IMR-90 (cell line): ENCODE measurements around the gene PACSIN2. TPM values are rescaled to one million over a fixed set of nuclear protein-coding genes. Genes with fewer than 3 reads are reported as not detected.

ENCODE experiments used
- ATAC-seq: fragments of 200-7000 bp; cut with Tn5 transposase; 2 replicates; pipeline ENCODE4 v1.9.1; 2020; ENCODE audit warnings: low read depth, mild to moderate bottlenecking, moderate library complexity
- BruUV-seq: library from RNA; stranded (reverse); fragments of 400-500 nt; replicated peaks from 2 replicates; lab custom pipeline; 2021; lab: Mats Ljungman, UMichigan
- CTCF ChIA-PET: fragments of 300-600 bp; formaldehyde crosslinking; extraction: SDS; loops from one replicate; lab custom pipeline; 2021; ENCODE audit warnings: antibody characterized with exemption; lab: Yijun Ruan, JAX
- POLR2A ChIA-PET: fragments of 300-600 bp; sonication (Branson Sonifier 250); formaldehyde crosslinking; loops from one replicate; lab custom pipeline; 2022; ENCODE audit warnings: antibody characterized with exemption; ENCODE audit not compliant: unreplicated experiment; lab: Charles Lee
- DNase-seq: peaks from one replicate; pipeline ENCODE4 v3.0.0; 2013
- H2AFZ ChIP-seq: replicated peaks from 2 replicates; pipeline ENCODE3; 2013; ENCODE audit warnings: low read length, mild to moderate bottlenecking; ENCODE audit not compliant: poor library complexity
- H2AK5ac ChIP-seq: 2 replicates; pipeline ENCODE4 v1.6.1; 2013; ENCODE audit warnings: low read depth, low read length, inconsistent platforms
- H2AK9ac ChIP-seq: replicated peaks from 2 replicates; pipeline ENCODE3; 2013; ENCODE audit warnings: mild to moderate bottlenecking, low read depth, low read length, moderate library complexity; ENCODE audit not compliant: poor library complexity
- H2BK120ac ChIP-seq: 2 replicates; pipeline ENCODE4 v1.6.1; 2013; ENCODE audit warnings: low read depth, low read length, inconsistent platforms
- H2BK15ac ChIP-seq: 3 replicates; pipeline ENCODE4 v1.6.1; 2013; ENCODE audit warnings: low read depth, low read length, inconsistent platforms
- H2BK20ac ChIP-seq: 2 replicates; pipeline ENCODE4 v1.6.1; 2013; ENCODE audit warnings: low read depth, mild to moderate bottlenecking, inconsistent platforms, low read length, moderate library complexity
- H2BK5ac ChIP-seq: 2 replicates; pipeline ENCODE4 v1.6.1; 2013; ENCODE audit warnings: mild to moderate bottlenecking, low read depth, low read length, inconsistent platforms; ENCODE audit not compliant: poor library complexity, severe bottlenecking
- H3K14ac ChIP-seq: replicated peaks from 2 replicates; pipeline ENCODE4 v1.6.1; 2013; ENCODE audit warnings: low read depth, low read length, inconsistent platforms
- H3K18ac ChIP-seq: 2 replicates; pipeline ENCODE4 v1.6.1; 2013; ENCODE audit warnings: low read depth, low read length, control low read depth
- H3K23ac ChIP-seq: 2 replicates; pipeline ENCODE4 v1.6.1; 2013; ENCODE audit warnings: low read depth, low read length, inconsistent platforms
- H3K27ac ChIP-seq: 2 replicates; pipeline ENCODE4 v1.5.1; 2013; ENCODE audit warnings: mild to moderate bottlenecking, control low read depth, low read length; ENCODE audit not compliant: insufficient read depth
- H3K27me3 ChIP-seq: 2 replicates; pipeline ENCODE4 v1.6.1; 2013; ENCODE audit warnings: low read length; ENCODE audit not compliant: control insufficient read depth, insufficient read depth
- H3K36me3 ChIP-seq: 2 replicates; pipeline ENCODE4 v1.6.1; 2013; ENCODE audit warnings: low read length, mixed read lengths; ENCODE audit not compliant: control insufficient read depth, insufficient read depth
- H3K4ac ChIP-seq: 2 replicates; pipeline ENCODE4 v1.6.1; 2013; ENCODE audit warnings: low read depth, low read length, inconsistent platforms
- H3K4me1 ChIP-seq: 2 replicates; pipeline ENCODE4 v1.6.1; 2013; ENCODE audit warnings: low read length, mixed read lengths; ENCODE audit not compliant: control insufficient read depth, insufficient read depth
- H3K4me2 ChIP-seq: 2 replicates; pipeline ENCODE4 v1.6.1; 2013; ENCODE audit warnings: low read depth, mild to moderate bottlenecking, control low read depth, low read length, moderate library complexity
- H3K4me3 ChIP-seq: 2 replicates; pipeline ENCODE4 v1.5.1; 2013; ENCODE audit warnings: low read depth, mild to moderate bottlenecking, control low read depth, low read length, moderate library complexity; ENCODE audit not compliant: insufficient read depth
- H3K56ac ChIP-seq: 2 replicates; pipeline ENCODE4 v1.6.1; 2013; ENCODE audit warnings: low read length, inconsistent platforms; ENCODE audit not compliant: insufficient read depth; ENCODE audit errors: extremely low read depth
- H3K79me1 ChIP-seq, 2 experiments: 2 replicates each; pipeline ENCODE4 v1.6.1; 2013; ENCODE audit warnings: low read length in 2 of 2, inconsistent platforms in 1 of 2, low read depth in 1 of 2
- H3K9ac ChIP-seq: 2 replicates; pipeline ENCODE4 v1.6.1; 2013; ENCODE audit warnings: low read depth, low read length, control low read depth
- H3K9me1 ChIP-seq: 2 replicates; pipeline ENCODE4 v1.6.1; 2013; ENCODE audit warnings: low read length, inconsistent platforms; ENCODE audit not compliant: insufficient read depth
- H3K9me3 ChIP-seq: 2 replicates; pipeline ENCODE4 v1.6.1; 2013; ENCODE audit warnings: low read length; ENCODE audit not compliant: control insufficient read depth, insufficient read depth
- H4K20me1 ChIP-seq: 2 replicates; pipeline ENCODE4 v1.6.1; 2013; ENCODE audit warnings: low read length, inconsistent platforms; ENCODE audit not compliant: insufficient read depth
- H4K5ac ChIP-seq: 2 replicates; pipeline ENCODE4 v1.6.1; 2013; ENCODE audit warnings: mild to moderate bottlenecking, low read depth, low read length, control low read depth
- H4K8ac ChIP-seq, 2 experiments: 2 replicates each; pipeline ENCODE4 v1.6.1; 2013; ENCODE audit warnings: low read depth in 2 of 2, low read length in 2 of 2, control low read depth in 1 of 2, inconsistent platforms in 1 of 2
- H4K91ac ChIP-seq: 2 replicates; pipeline ENCODE4 v1.6.1; 2013; ENCODE audit warnings: low read depth, low read length, inconsistent platforms; ENCODE audit not compliant: insufficient read depth
- CEBPB ChIP-seq: IDR thresholded peaks from 2 replicates; pipeline ENCODE4 v1.6.1; 2012; ENCODE audit warnings: low read depth, low read length, improper control_type of control experiment
- CHD1 ChIP-seq: IDR thresholded peaks from 2 replicates; pipeline ENCODE4 v1.6.1; 2012; ENCODE audit warnings: low read depth, low read length, improper control_type of control experiment
- FOS ChIP-seq: fragments of 150-350 bp; IDR thresholded peaks from 2 replicates; pipeline ENCODE4 v1.6.1; 2016; ENCODE audit warnings: low read depth, low read length
- MXI1 ChIP-seq: IDR thresholded peaks from 2 replicates; pipeline ENCODE4 v1.6.1; 2012; ENCODE audit warnings: low read depth, mild to moderate bottlenecking, low read length, moderate library complexity, borderline replicate concordance
- RAD21 ChIP-seq: IDR thresholded peaks from 2 replicates; pipeline ENCODE4 v1.6.1; 2012; ENCODE audit warnings: low read length, improper control_type of control experiment
- RCOR1 ChIP-seq: IDR thresholded peaks from 2 replicates; pipeline ENCODE4 v1.6.1; 2012; ENCODE audit warnings: mild to moderate bottlenecking, low read length, improper control_type of control experiment; ENCODE audit not compliant: insufficient replicate concordance
- WGBS, 2 experiments: methylation state at CpG; one replicate each; pipeline versions ENCODE4 v1.1.5 to v1.1.7; 2013; ENCODE audit warnings: missing lambda C conversion rate in 2 of 2; ENCODE audit not compliant: insufficient read length in 1 of 2; ENCODE audit errors: extremely low coverage in 2 of 2; 5-methylcytosine and 5-hydroxymethylcytosine counted together
- dilution Hi-C: fragments of 300-500 bp; cut with HindIII; formaldehyde crosslinking; loops from one replicate; pipeline ENCODE4 v1.14.3; 2018; ENCODE audit warnings: low sequenced_read_pairs; ENCODE audit not compliant: unreplicated experiment
- in situ Hi-C: fragments of 300-500 bp; cut with MboI; formaldehyde crosslinking; loops from 3 replicates; pipeline ENCODE4 v1.14.3; 2019; ENCODE audit warnings: low sequenced_read_pairs, inconsistent platforms, mixed read lengths
- intact Hi-C: fragments of 100-400 bp; cut with micrococcal nuclease; formaldehyde crosslinking; loops from 2 replicates; pipeline ENCODE4 v1.10.0; 2022
- polyA plus RNA-seq, 3 experiments: library from polyadenylated mRNA; depleted of rRNA; stranded (reverse); fragments of >200 nt; gene quantifications; 2 replicates each; pipeline ENCODE4 v1.2.3, GENCODE V29; 2012; ENCODE audit warnings: low replicate concordance in 1 of 3
- total RNA-seq: library from RNA; depleted of rRNA; stranded (reverse); fragments of >200 nt; gene quantifications from 2 replicates; pipeline ENCODE4 v1.2.3, GENCODE V29; 2012
- TF ChIP-seq, protein P1 (sequence below): fragments of 150-350 bp; IDR thresholded peaks from 2 replicates; pipeline ENCODE4 v1.6.1; 2017; ENCODE audit warnings: mild to moderate bottlenecking, antibody characterized with exemption, low read length, low read depth

Gene PACSIN2
- total and polyA plus RNA-seq, 2 of the 4 experiments (the other 2 are of a cell fraction), result 85.0 to 118 TPM

DNA sequence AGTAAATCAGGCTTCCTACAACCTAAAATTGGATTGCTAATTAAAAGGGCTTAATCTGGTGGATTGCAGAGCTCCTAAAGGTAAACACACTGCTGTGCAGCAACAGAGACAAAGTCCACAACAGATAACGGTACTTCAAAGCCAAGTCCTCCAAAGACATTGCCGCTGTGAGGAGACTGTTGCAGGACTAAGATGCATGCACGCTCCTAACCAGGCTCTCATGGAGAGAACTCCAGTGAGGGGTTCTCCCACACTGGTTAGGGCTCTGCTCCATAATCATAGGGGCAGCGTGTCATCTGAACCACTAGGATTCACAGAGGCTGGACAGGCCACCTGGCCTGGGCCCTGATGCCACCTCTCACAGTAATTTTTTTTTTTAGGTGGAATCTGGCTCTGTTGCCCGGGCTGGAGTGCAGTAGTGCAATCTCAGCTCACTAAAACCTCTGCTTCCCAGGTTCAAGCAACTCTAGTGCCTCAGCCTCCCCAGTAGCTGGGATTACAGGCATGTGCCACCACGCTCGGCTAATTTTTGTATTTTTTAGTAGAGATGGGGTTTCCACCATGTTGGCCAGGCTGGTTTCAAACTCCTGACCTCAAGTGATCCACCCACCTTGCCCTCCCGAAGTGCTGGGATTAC is 101.0 kb downstream of the PACSIN2 start:
- no peak overlapping the region for H3K4me2 ChIP-seq
- no peak overlapping the region for H2AK5ac ChIP-seq
- H3K9ac ChIP-seq, result no peak overlapping the region
- peaks cover 82% of the 10 kb centered on the region for H4K20me1 ChIP-seq
- ATAC-seq (no peak), DNase-seq (no peak)
- ChIA-PET CTCF (no interaction called here), POLR2A (no interaction called here)
- no peak overlapping the region for H3K23ac ChIP-seq
- H3K4ac ChIP-seq, result no peak overlapping the region
- TF ChIP-seq FOS (no peak), RCOR1 (no peak), MXI1 (no peak), CHD1 (no peak), RAD21 (no peak), CEBPB (no peak)
- TF ChIP-seq, protein P1, sequence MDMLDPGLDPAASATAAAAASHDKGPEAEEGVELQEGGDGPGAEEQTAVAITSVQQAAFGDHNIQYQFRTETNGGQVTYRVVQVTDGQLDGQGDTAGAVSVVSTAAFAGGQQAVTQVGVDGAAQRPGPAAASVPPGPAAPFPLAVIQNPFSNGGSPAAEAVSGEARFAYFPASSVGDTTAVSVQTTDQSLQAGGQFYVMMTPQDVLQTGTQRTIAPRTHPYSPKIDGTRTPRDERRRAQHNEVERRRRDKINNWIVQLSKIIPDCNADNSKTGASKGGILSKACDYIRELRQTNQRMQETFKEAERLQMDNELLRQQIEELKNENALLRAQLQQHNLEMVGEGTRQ, result no peak
- dilution Hi-C loops, result no loop called here
- no peaks in the 10 kb centered on the region for H3K9me3 ChIP-seq
- no peak overlapping the region for H3K27ac ChIP-seq
- H3K79me1 ChIP-seq, result peaks cover 56 to 94% of the 10 kb centered on the region in 2 experiments
- no peak overlapping the region for H4K5ac ChIP-seq
- no peak overlapping the region for H2BK5ac ChIP-seq
- no peak overlapping the region for H4K8ac ChIP-seq
- H4K91ac ChIP-seq, result no peak overlapping the region
- H3K27me3 ChIP-seq, result no peaks in the 10 kb centered on the region
- WGBS, 2 experiments, result no CpG with 5 or more reads among the region's 8 CpGs
- H2BK120ac ChIP-seq, result no peak overlapping the region
- no peak overlapping the region for H3K18ac ChIP-seq
- H2BK15ac ChIP-seq, result no peak overlapping the region
- H3K9me1 ChIP-seq, result peaks cover 33% of the 10 kb centered on the region
- BruUV-seq, result no TSS peak
- H3K4me1 ChIP-seq, result no peaks in the 10 kb centered on the region
- no peak overlapping the region for H2AK9ac ChIP-seq
- in situ Hi-C loops, result no loop called here
- no peak overlapping the region for H3K56ac ChIP-seq
- intact Hi-C loops, result no loop called here
- H3K36me3 ChIP-seq, result peaks cover 13% of the 10 kb centered on the region
- H3K4me3 ChIP-seq, result no peak overlapping the region
- H2BK20ac ChIP-seq, result no peak overlapping the region
- H3K14ac ChIP-seq, result no peak overlapping the region
- no peak overlapping the region for H2AFZ ChIP-seq
